HL-60 (cell line): ENCODE data around the gene TENM3.

Experiments used
- DNase-seq, 2 experiments: peaks; one replicate each; pipeline ENCODE4 v3.0.0-alpha.2; 2010 to 2020; ENCODE audit warnings: low read depth in 1 of 2, low spot score in 1 of 2
- H3K27ac ChIP-seq: fragments of 250-450 bp; sonication (Bioruptor Pico); replicated peaks from 2 replicates; pipeline ENCODE4 v1.5.1; 2020; ENCODE audit warnings: mild to moderate bottlenecking, moderate library complexity
- H3K27me3 ChIP-seq: fragments of 250-450 bp; sonication (Bioruptor Pico); 2 replicates; pipeline ENCODE4 v1.5.1; 2021; ENCODE audit warnings: mild to moderate bottlenecking, moderate library complexity; ENCODE audit not compliant: insufficient read depth, poor library complexity, severe bottlenecking
- H3K4me3 ChIP-seq: replicated peaks from 2 replicates; pipeline ENCODE4 v1.5.1; 2011; ENCODE audit warnings: mild to moderate bottlenecking, control low read depth, low read length; ENCODE audit not compliant: insufficient read depth
- GABPA ChIP-seq: IDR thresholded peaks from 2 replicates; pipeline ENCODE4 v1.6.1; 2012; ENCODE audit warnings: low read depth
- POLR2AphosphoS5 ChIP-seq: IDR thresholded peaks from 2 replicates; pipeline ENCODE4 v1.6.1; 2012; ENCODE audit warnings: low read depth
- SPI1 ChIP-seq: IDR thresholded peaks from 2 replicates; pipeline ENCODE4 v1.6.1; 2012; ENCODE audit warnings: low read depth, mild to moderate bottlenecking, borderline replicate concordance
- TF ChIP-seq, protein P1 (sequence below): IDR thresholded peaks from one replicate; pipeline ENCODE4 v1.5.1; 2011; ENCODE audit warnings: low read length, control low read depth, inconsistent platforms; ENCODE audit not compliant: insufficient read depth
- TF ChIP-seq, protein P2 (sequence below): IDR thresholded peaks from 2 replicates; pipeline ENCODE4 v1.6.1; 2012; ENCODE audit warnings: low read depth; ENCODE audit not compliant: insufficient replicate concordance

The TENM3 gene

DNA sequence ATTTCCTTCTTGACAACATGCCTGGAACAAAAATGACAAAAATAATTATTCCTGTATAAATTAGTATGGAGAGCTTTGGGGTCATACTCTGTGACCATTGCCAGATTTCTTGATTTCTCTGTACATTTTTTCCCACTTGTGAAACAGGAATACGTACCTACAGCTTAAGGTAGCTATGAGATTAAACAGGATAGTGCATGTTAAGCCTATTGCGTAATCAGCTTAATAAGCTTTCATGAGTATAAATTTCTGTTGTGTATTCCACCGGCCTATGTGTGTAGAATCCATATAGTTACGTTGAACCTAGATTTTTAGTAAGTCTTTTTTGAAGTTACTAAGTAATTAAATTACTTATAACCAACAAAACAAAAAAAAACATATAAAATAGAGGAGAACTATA lies 339.0 kb downstream of the TENM3 start:
- no peak overlapping the region for H3K27ac ChIP-seq
- no peak overlapping the region for H3K4me3 ChIP-seq
- TF ChIP-seq GABPA, result no peak
- no peak for TF ChIP-seq POLR2AphosphoS5
- no peak for TF ChIP-seq SPI1
- TF ChIP-seq, protein P1, sequence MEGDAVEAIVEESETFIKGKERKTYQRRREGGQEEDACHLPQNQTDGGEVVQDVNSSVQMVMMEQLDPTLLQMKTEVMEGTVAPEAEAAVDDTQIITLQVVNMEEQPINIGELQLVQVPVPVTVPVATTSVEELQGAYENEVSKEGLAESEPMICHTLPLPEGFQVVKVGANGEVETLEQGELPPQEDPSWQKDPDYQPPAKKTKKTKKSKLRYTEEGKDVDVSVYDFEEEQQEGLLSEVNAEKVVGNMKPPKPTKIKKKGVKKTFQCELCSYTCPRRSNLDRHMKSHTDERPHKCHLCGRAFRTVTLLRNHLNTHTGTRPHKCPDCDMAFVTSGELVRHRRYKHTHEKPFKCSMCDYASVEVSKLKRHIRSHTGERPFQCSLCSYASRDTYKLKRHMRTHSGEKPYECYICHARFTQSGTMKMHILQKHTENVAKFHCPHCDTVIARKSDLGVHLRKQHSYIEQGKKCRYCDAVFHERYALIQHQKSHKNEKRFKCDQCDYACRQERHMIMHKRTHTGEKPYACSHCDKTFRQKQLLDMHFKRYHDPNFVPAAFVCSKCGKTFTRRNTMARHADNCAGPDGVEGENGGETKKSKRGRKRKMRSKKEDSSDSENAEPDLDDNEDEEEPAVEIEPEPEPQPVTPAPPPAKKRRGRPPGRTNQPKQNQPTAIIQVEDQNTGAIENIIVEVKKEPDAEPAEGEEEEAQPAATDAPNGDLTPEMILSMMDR, result no peak
- TF ChIP-seq, protein P2, sequence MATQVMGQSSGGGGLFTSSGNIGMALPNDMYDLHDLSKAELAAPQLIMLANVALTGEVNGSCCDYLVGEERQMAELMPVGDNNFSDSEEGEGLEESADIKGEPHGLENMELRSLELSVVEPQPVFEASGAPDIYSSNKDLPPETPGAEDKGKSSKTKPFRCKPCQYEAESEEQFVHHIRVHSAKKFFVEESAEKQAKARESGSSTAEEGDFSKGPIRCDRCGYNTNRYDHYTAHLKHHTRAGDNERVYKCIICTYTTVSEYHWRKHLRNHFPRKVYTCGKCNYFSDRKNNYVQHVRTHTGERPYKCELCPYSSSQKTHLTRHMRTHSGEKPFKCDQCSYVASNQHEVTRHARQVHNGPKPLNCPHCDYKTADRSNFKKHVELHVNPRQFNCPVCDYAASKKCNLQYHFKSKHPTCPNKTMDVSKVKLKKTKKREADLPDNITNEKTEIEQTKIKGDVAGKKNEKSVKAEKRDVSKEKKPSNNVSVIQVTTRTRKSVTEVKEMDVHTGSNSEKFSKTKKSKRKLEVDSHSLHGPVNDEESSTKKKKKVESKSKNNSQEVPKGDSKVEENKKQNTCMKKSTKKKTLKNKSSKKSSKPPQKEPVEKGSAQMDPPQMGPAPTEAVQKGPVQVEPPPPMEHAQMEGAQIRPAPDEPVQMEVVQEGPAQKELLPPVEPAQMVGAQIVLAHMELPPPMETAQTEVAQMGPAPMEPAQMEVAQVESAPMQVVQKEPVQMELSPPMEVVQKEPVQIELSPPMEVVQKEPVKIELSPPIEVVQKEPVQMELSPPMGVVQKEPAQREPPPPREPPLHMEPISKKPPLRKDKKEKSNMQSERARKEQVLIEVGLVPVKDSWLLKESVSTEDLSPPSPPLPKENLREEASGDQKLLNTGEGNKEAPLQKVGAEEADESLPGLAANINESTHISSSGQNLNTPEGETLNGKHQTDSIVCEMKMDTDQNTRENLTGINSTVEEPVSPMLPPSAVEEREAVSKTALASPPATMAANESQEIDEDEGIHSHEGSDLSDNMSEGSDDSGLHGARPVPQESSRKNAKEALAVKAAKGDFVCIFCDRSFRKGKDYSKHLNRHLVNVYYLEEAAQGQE, result no peak
- no peak for DNase-seq
- no peaks in the 10 kb centered on the region for H3K27me3 ChIP-seq

DNA sequence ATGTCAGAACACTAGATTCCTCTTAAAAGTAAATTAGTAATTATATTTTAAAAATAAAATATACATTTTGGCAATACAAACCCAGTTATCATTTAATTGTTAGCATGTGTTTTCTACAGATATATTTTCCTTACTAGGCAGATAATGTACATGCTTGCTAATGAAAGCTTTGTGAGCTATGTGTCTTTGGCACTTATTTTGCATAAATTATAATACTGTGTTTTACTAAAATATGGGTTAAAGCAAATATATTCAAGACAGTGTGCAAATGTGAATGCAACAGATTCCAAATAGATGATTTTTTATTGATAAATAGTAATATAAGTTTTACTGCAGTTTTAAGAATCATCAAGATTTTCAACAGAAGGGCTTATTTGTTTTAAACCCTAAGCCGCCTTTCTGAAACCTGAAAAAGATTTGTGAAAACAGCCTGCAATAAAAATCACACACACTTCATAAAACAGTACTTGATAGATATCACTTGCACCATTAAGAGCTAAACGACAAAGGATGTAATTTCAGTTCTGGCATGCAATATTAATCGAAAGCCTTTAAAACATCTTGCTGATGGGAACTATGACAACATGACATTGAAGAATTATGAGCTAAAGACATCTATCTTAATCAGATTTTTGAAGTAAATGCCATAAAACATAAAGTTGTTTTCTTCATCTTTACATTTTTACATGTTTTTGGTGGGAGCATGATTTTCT lies 340.7 kb downstream of the TENM3 start:
- no peak overlapping the region for H3K27ac ChIP-seq
- TF ChIP-seq, protein P1, result no peak
- TF ChIP-seq GABPA (no peak), SPI1 (no peak), POLR2AphosphoS5 (no peak)
- TF ChIP-seq, protein P2, result no peak
- no peak for DNase-seq
- no peaks in the 10 kb centered on the region for H3K27me3 ChIP-seq
- H3K4me3 ChIP-seq, result no peak overlapping the region

DNA sequence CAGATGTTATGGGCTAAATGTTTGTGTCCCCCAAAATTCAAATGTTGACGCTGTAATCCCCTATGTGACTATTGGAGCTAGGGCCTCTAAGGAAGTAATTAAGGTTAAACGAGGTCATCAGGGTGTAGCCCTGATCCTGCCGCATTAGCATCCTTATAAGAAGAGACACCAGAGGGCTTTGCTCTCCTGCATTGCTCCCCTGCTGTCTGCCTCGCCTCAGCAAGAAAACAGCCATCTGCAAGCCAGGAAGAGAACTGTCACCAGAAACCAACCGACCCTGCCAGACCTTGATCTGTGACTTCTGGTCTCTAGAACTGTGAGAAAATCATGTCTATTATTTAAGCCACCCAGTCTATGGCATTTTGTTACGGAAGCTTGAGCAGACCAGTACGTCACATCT lies 342.1 kb downstream of the TENM3 start:
- Histone ChIP-seq H3K27me3 (no peaks in the 10 kb centered on the region), H3K27ac (no peak overlapping the region), H3K4me3 (no peak overlapping the region)
- TF ChIP-seq SPI1 (no peak), POLR2AphosphoS5 (no peak)
- TF ChIP-seq, protein P2, result no peak
- DNase-seq, result no peak
